MM.1S (cell line): ENCODE data around the gene COX15.

Experiments
- CTCF ChIP-seq: fragments of 300-600 bp; sonication (generic); IDR thresholded peaks from 2 replicates; pipeline ENCODE4 v1.5.1; 2016; ENCODE audit warnings: antibody characterized with exemption, low read length, mixed read lengths
- EZH2 ChIP-seq: fragments of 300-600 bp; sonication (generic); optimal IDR thresholded peaks from 2 replicates; pipeline ENCODE3; 2017; ENCODE audit warnings: low read depth, mild to moderate bottlenecking, antibody characterized with exemption, low read length, mixed read lengths
- EZH2phosphoT487 ChIP-seq: fragments of 300-600 bp; sonication (generic); IDR thresholded peaks from 2 replicates; pipeline ENCODE4 v1.6.1; 2018; ENCODE audit warnings: antibody characterized with exemption, low read length

- TF ChIP-seq CTCF (no peak), EZH2 (no peak), EZH2phosphoT487 (no peak)
Observed at GRCh38 chr10:99777918-99778714, 46.2 kb upstream of the COX15 start.
